Tibial nerve (tissue), 3 donors: ENCODE measurements around the gene REPIN1.

Source experiments
- CTCF ChIP-seq, 5 experiments: fragments of 200-600 bp in 3 of 5; fragments of 450-650 bp in 2 of 5; sonication (generic) in 3 of 5; IDR thresholded peaks; one replicate each; pipeline ENCODE4 v1.5.1; 2016 to 2019; ENCODE audit warnings: antibody characterized with exemption in 5 of 5, mild to moderate bottlenecking in 3 of 5, moderate library complexity in 2 of 5
- POLR2A ChIP-seq, 2 donors: fragments of 450-650 bp; IDR thresholded peaks; one replicate each; pipeline ENCODE4 v1.6.1; 2017; ENCODE audit warnings: antibody characterized with exemption in 2 of 2, mild to moderate bottlenecking in 2 of 2, moderate library complexity in 2 of 2

DNA sequence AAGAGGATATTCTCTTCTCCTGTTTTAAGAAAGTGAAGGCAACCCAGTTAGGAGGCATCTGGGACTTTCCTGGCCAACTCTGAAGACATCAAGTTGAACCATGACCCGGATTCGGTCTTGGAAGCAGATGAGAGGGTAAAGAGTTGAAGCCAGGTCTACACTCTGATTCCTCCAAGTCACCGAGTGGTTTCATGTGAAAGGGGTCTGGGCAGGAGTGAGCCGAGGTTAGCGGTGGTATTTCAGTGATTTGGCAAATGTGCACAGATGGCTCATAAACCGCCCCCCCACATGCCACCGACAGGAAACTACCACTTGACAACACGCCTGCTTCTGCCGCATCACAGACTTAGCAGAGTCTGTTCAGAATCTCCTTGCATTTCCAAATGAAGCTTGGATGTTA is 11.4 kb upstream of the REPIN1 start:
- TF ChIP-seq POLR2A (IDR thresholded peaks at IDR 0.05) (no peak), CTCF (IDR thresholded peaks at IDR 0.05) (no peak)
